HepG2 (cell line): ENCODE results near the gene MAST1. TPM values are rescaled to one million over a fixed set of nuclear protein-coding genes. Genes with fewer than 3 reads are reported as not detected.

Experiments used
- ARID5B ChIP-seq: IDR thresholded peaks from 2 replicates; pipeline ENCODE4 v1.4.0; 2020; ENCODE audit warnings: mild to moderate bottlenecking, missing genetic modification reagents
- CTCF ChIP-seq: sonication (generic); formaldehyde crosslinking; IDR thresholded peaks from 2 replicates; pipeline ENCODE4 v1.5.0; 2020; ENCODE audit warnings: mild to moderate bottlenecking, missing genetic modification reagents, moderate library complexity
- DPF2 ChIP-seq: sonication (generic); formaldehyde crosslinking; IDR thresholded peaks from 2 replicates; pipeline ENCODE4 v1.4.0; 2020; ENCODE audit warnings: mild to moderate bottlenecking, low read depth, missing genetic modification reagents, borderline replicate concordance
- ERF ChIP-seq: IDR thresholded peaks from 2 replicates; pipeline ENCODE4 v1.6.1; 2018; ENCODE audit warnings: missing biosample characterization, missing genetic modification reagents
- GATA4 ChIP-seq: sonication (generic); IDR thresholded peaks from 2 replicates; pipeline ENCODE4 v1.6.1; 2016; ENCODE audit warnings: antibody characterized with exemption, low read depth, borderline replicate concordance
- HES4 ChIP-seq: sonication (generic); formaldehyde crosslinking; IDR thresholded peaks from 2 replicates; pipeline ENCODE4 v1.9.0; 2021; ENCODE audit warnings: mild to moderate bottlenecking, missing genetic modification reagents, borderline replicate concordance
- IRF1 ChIP-seq: sonication (generic); formaldehyde crosslinking; IDR thresholded peaks from 2 replicates; pipeline ENCODE4 v1.4.0; 2020; ENCODE audit warnings: low read depth, mild to moderate bottlenecking, missing genetic modification reagents
- PHF8 ChIP-seq: sonication (generic); formaldehyde crosslinking; IDR thresholded peaks from 2 replicates; pipeline ENCODE4 v1.5.0; 2020; ENCODE audit warnings: missing genetic modification reagents
- SALL2 ChIP-seq: sonication (generic); formaldehyde crosslinking; IDR thresholded peaks from 2 replicates; pipeline ENCODE4 v1.8.1; 2023; ENCODE audit warnings: mild to moderate bottlenecking, missing genetic modification reagents, inconsistent platforms
- SOX5 ChIP-seq: IDR thresholded peaks from 2 replicates; pipeline ENCODE4 v1.6.1; 2016; ENCODE audit warnings: borderline replicate concordance
- THAP11 ChIP-seq: IDR thresholded peaks from 2 replicates; pipeline ENCODE4 v1.6.1; 2016; ENCODE audit warnings: missing biosample characterization, missing genetic modification reagents
- TP53 ChIP-seq: sonication (generic); formaldehyde crosslinking; conservative IDR thresholded peaks from 2 replicates; pipeline ENCODE4 v1.4.0; 2020; ENCODE audit warnings: missing genetic modification reagents
- ZBTB14 ChIP-seq: sonication (generic); formaldehyde crosslinking; IDR thresholded peaks from 2 replicates; pipeline ENCODE4 v1.4.0; 2020; ENCODE audit warnings: missing genetic modification reagents
- ZFX ChIP-seq: sonication (generic); formaldehyde crosslinking; IDR thresholded peaks from 2 replicates; pipeline ENCODE4 v1.4.0; 2020; ENCODE audit warnings: mild to moderate bottlenecking, low read depth, missing genetic modification reagents, moderate library complexity
- ZNF20 ChIP-seq: sonication (generic); formaldehyde crosslinking; IDR thresholded peaks from 2 replicates; pipeline ENCODE4 v1.4.0; 2020; ENCODE audit warnings: mild to moderate bottlenecking, moderate library complexity, missing genetic modification reagents
- ZNF224 ChIP-seq: sonication (generic); formaldehyde crosslinking; IDR thresholded peaks from 2 replicates; pipeline ENCODE4 v1.5.0; 2020; ENCODE audit warnings: mild to moderate bottlenecking, missing genetic modification reagents
- ZNF432 ChIP-seq: sonication (generic); formaldehyde crosslinking; IDR thresholded peaks from 2 replicates; pipeline ENCODE4 v1.5.0; 2020; ENCODE audit warnings: missing genetic modification reagents, mild to moderate bottlenecking, borderline replicate concordance
- ZNF558 ChIP-seq: sonication (generic); formaldehyde crosslinking; IDR thresholded peaks from 2 replicates; pipeline ENCODE4 v1.9.0; 2022; ENCODE audit warnings: mild to moderate bottlenecking, missing genetic modification reagents, borderline replicate concordance
- ZNF572 ChIP-seq: sonication (generic); formaldehyde crosslinking; IDR thresholded peaks from 2 replicates; pipeline ENCODE4 v1.5.1; 2020; ENCODE audit warnings: mild to moderate bottlenecking, missing genetic modification reagents
- ZNF616 ChIP-seq: sonication (generic); formaldehyde crosslinking; IDR thresholded peaks from 2 replicates; pipeline ENCODE4 v1.5.0; 2020; ENCODE audit warnings: low read depth, mild to moderate bottlenecking, missing genetic modification reagents
- ZNF7 ChIP-seq: IDR thresholded peaks from 2 replicates; pipeline ENCODE4 v1.6.1; 2016; ENCODE audit warnings: missing biosample characterization, missing genetic modification reagents
- ZNF747 ChIP-seq: sonication (generic); formaldehyde crosslinking; IDR thresholded peaks from 2 replicates; pipeline ENCODE4 v1.8.1; 2023; ENCODE audit warnings: missing genetic modification reagents, mild to moderate bottlenecking, borderline replicate concordance
- polyA plus RNA-seq, 8 experiments: library from polyadenylated mRNA; depleted of rRNA in 3 of 8; stranded (reverse) in 7 of 8; unstranded in 1 of 8; fragments of >200 nt; fragmentation: Illumina TruSeq in 4 of 8; extraction: Trizol in 4 of 8; gene quantifications; 2 replicates each; pipeline versions ENCODE4 v1.2.1 to v1.2.3, GENCODE V29; 2011 to 2016; ENCODE audit warnings: low read depth in 4 of 8, missing spikeins in 1 of 8, mixed read lengths in 1 of 8; ENCODE audit not compliant: insufficient read depth in 1 of 8
- total RNA-seq, 5 experiments: library from RNA; depleted of rRNA; stranded (reverse); fragments of >200 nt; fragmentation: Illumina TruSeq; extraction: Trizol; gene quantifications; 2 replicates each; pipeline ENCODE4 v1.2.3, GENCODE V29; 2016; ENCODE audit warnings: low read depth in 1 of 5

MAST1 gene
- total and polyA plus RNA-seq, 2 of the 13 experiments (the other 11 are each of a cell fraction or from before 2014, with no cell fraction given): 0.73 to 4.7 TPM

- TF ChIP-seq HES4 (peak; percentile 48; the same call in 1 of the 2 replicates), ZNF616 (CRISPR knock-in tag) (no peak), GATA4 (no peak), SALL2 (peak; percentile 92), ZNF558 (CRISPR knock-in tag) (no peak; the same call in 1 of the 2 replicates), ZNF7 (CRISPR knock-in tag) (no peak), ZBTB14 (CRISPR knock-in tag) (peak; percentile 60; the same call in 1 of the 2 replicates), ARID5B (CRISPR knock-in tag) (peak; percentile 51), SOX5 (CRISPR knock-in tag) (no peak), ZNF747 (CRISPR knock-in tag) (peak; percentile 47; the same call in 1 of the 2 replicates), ZFX (CRISPR knock-in tag) (peak; percentile 94), ERF (CRISPR knock-in tag) (peak; percentile 90; the same call in 1 of the 2 replicates), ZNF432 (no peak), CTCF (CRISPR knock-in tag) (peak; percentile 22; the same call in 1 of the 2 replicates), ZNF572 (CRISPR knock-in tag) (no peak), IRF1 (0 out of 2 replicates have a peak, but pooled peaks have one; percentile 27), DPF2 (CRISPR knock-in tag) (no peak), ZNF20 (no peak), TP53 (0 out of 2 replicates have a peak, but pooled peaks have one; percentile 72), PHF8 (peak; percentile 92), ZNF224 (no peak; the same call in 1 of the 2 replicates), THAP11 (CRISPR knock-in tag) (peak; percentile 100)
Observed at GRCh38 chr19:12806242-12807081, 31.9 kb upstream of the MAST1 start, which contains the start of gene RNASEH2A (continued).
